ENCODE results near the gene FGF9. TPM values are rescaled to one million over a fixed set of nuclear protein-coding genes. Genes with fewer than 3 reads are reported as not detected.

Gene FGF9
- under 0.01 TPM in 1 of 2 replicates, not detected in the other for total RNA-seq

DNA sequence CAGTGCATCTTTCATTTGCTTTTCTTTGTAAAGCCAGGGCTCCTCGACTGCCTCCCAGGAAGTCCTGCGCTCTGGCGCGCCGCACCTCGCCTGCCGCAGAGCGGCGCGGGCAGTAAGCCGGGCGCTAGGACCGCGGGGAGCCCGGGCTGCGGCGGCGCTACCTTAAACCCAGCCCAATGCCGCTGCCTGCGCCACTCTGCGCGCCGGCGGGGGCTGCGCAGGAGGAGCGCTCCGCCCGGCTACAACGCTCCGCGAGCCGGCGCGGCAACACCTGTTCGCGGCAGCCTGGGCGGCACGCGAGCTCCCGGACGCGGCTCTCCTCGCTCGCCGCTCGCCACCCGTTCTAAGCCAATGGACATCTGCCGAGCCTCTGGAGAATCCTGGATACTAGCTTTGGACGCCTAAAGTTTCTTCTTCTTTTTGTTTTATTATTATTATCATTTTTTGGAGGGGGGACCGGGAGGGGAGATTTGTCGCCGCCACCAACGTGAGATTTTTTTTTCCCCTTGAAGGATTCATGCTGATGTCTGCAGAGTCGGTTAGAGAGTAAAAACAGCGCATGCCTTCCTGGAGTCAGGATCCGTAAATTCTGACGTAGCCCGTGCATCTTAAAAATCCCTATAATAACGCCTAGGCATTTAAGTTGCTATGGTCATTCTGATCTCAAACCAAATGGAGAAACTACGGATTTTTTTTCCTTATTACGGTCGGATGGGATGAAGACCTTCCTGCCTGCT, at the start of gene FGF9:
TSS of gene FGF9 (plus strand) at position 191 of the 737 bp plus-strand sequence. CDS start 840 bp downstream, outside the sequence.

Other genes starting within 250 kb of the FGF9 start
- gene ZDHHC20, start 211.8 kb upstream of the FGF9 start, total RNA-seq: 30.2 and 40.7 TPM in 2 replicates
- 29.6 and 46.7 TPM in 2 replicates for gene MICU2, start 66.9 kb upstream of the FGF9 start, total RNA-seq

Measured in pericardium fibroblast (primary cell).